Measurements from ENCODE around the gene ALDH4A1. TPM values are rescaled to one million over a fixed set of nuclear protein-coding genes. Genes with fewer than 3 reads are reported as not detected.

ALDH4A1 gene
- total RNA-seq, 1 experiment from 2014 or later, result 3.3 TPM

GRCh38 chr1:18939398-18940302 lies 37.3 kb upstream of the ALDH4A1 start:
- no peak for DNase-seq (ENCODE audit: low spot score)

- no peak for DNase-seq (ENCODE audit: low spot score)
Observed at GRCh38 chr1:18938707-18939070, 36.3 kb upstream of the ALDH4A1 start.

DNA sequence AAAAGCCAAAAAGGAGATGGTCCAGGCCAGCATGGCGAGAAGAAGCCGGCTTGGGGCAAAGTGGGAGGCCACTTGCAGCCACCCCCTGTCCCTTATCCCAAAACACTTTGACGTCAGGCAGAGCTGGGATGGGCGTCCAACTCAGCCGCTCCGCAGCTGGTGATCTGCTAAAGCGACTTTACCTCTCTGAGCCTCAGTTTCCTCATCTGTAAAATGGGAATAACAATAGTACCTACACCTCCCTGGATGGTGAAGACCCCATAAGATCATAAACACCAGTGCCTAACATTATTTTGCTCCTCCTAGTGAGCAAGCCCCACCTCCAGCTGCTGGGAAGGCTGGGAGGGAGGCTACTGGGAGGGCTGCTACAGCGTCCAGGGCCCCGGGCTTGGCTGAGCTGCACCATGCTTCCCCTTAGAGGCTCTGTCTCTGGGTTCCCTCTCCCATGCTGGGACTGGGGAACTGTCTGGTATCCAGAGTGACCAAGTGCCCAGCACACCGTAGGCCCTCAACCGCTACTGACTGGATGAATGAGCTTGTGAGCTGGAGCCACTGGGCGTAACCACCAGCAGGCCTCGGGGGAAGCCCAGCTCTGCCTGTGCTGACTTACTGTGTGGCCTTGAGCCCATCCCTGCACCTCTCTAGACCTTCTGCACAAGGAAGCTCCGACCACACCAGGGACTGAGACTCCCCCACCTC lies 35.8 kb upstream of the ALDH4A1 start:
- DNase-seq (ENCODE audit: low spot score), result no peak

DNA sequence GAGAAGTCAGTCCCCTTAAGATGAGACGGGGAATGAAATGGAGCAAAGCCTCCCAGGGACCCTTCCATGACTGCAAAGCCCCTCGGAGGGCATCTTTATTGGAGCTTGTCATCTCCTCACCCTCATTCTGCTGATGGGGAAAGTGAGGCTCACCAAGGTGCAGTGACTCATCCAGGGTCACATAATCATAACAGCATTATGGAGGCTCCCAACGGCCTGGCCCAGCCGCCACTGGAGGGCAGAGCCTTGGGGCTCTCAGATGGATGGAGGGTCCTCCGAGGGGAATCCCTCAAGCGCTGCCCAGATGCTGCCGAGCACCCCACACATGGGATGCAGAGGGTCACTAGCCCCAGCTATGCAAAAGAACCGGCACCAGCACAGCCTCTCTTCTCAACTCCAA lies 35.2 kb upstream of the ALDH4A1 start:
- DNase-seq (ENCODE audit: low spot score), result no peak

DNA sequence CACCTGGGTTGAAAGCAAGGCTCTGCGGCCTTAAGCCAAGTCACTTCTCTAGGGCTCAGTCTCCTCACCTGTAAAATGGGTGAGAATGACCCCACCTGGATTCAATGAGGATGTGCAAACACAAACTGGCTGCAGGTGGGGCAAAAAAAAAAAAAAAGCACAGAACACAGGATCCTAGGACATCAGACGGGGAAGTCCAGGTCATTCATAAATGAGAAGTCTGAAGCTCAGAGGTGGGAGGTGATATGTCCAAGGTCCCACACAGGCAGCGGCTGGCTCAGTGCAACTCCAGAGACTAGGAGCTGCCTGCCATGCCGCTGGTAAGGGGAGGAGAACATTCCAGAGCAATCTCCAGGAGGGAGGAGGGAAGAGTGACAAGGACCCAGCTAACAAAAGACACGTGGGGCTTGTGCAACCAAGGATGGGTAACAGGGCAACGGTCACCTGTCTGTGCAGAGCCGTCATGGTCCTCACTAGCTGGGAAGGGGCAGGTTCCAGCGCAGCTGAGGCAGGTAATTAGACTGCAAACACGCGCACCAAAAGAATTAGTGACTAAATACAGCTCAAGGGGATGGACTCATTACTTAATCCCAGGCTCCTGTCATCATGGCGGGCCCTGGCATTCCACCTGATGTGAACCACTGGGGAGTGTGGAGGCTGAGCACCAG lies 34.6 kb upstream of the ALDH4A1 start:
- DNase-seq (ENCODE audit: low spot score), result no peak

DNA sequence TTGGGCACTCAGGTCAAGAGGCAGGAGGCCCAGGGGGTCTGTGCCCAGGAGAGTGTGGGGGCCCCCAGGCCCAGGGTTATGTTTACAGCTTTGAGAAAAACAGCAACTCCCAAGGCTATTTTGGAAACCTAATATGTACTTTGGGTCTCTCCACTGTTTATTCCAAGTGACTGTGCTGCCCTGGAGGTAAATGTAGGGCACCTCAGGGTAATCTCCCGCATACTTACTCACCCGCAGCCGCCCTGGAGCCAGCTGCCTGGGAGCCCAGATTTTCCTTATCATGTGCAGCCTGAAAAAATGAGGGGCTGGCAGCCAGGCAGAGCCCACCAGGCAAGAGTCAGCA lies 34.1 kb upstream of the ALDH4A1 start:
- no peak for DNase-seq (ENCODE audit: low spot score)

DNA sequence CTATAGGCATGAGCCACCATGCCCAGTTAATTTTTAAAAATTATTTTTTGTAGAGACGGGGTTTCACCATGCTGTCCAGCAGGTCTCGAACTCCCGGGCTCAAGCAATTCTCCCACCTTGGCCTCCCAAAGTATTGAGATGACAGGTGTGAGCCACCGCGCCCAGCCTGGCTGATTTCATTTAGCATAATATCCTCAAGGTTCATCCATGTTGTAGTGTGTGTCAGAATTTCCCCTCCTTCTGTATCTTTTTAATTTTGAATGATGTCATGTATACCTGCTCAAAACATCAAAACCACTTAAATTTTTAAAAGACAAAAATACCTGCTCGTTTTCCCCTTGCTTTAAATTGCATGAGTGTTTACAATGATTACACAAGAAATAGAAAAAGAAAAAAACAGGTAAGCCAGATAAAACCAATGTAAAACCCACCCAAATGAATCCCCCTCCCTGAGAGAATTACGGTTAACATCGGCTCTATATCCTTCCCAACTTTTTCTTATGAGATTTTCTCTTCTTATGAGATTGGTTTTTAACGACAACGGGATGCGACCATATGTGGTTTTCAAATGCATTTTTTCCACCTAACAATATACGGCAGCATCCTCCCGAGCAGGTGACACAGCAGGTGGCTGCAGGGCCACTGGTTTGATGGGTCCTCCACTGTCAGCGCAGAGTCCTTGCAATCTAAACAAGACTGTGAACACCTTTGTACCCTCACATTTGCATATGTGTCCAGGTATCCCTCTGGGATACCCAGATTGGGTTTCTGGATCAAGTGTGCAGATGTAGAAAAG lies 32.0 kb upstream of the ALDH4A1 start:
- DNase-seq (ENCODE audit: low spot score), result no peak

DNA sequence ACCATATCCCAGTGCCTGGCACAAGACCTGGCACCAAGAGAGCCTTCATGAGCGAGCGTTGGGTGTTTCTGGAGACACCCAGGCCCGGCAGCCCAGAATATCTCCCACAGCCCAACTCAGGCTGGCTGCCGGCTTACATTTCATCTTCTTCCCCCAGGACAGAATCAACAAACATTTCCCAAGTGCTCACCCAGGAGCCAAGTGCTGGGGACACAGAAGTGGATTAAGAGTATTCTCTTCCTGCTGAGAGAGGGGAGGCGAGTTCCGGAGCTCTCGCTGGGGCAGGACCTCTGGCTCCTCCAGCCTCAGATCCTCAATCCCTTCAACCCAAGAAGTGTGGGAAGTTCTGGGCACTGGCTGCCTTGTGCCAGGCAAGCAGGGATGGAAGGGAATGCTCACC lies 30.5 kb upstream of the ALDH4A1 start:
- no peak for DNase-seq (ENCODE audit: low spot score)

- no peak for DNase-seq (ENCODE audit: low spot score)
Observed at GRCh38 chr1:18932387-18932786, 30.0 kb upstream of the ALDH4A1 start.

GRCh38 chr1:18931730-18932129 lies 29.4 kb upstream of the ALDH4A1 start:
- no peak for DNase-seq (ENCODE audit: low spot score)

GRCh38 chr1:18929686-18930085 lies 27.3 kb upstream of the ALDH4A1 start:
- peak; percentile 49 for DNase-seq (ENCODE audit: low spot score)

DNA sequence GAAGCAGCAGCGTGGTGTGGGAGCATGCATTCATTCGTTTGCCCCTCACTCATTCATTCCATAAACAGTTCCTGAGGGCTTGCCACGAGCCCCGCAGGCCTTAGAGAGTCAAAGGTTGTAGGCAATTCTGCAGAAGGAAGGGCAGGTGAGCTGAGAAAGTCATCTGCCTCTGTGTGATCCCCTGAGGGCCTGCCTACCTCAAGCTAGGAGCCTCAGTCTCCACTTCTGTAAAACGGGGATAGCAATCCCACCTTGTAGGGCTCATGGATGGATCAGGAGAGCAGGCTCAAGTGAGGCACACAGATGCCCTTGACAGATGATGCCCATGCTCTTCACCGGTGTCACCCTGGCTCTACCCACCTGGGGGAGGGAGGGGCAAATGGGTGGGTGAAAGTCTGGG lies 26.6 kb upstream of the ALDH4A1 start:
- DNase-seq (ENCODE audit: low spot score), result no peak

GRCh38 chr1:18928406-18928805 lies 26.1 kb upstream of the ALDH4A1 start:
- DNase-seq (ENCODE audit: low spot score), result no peak

DNA sequence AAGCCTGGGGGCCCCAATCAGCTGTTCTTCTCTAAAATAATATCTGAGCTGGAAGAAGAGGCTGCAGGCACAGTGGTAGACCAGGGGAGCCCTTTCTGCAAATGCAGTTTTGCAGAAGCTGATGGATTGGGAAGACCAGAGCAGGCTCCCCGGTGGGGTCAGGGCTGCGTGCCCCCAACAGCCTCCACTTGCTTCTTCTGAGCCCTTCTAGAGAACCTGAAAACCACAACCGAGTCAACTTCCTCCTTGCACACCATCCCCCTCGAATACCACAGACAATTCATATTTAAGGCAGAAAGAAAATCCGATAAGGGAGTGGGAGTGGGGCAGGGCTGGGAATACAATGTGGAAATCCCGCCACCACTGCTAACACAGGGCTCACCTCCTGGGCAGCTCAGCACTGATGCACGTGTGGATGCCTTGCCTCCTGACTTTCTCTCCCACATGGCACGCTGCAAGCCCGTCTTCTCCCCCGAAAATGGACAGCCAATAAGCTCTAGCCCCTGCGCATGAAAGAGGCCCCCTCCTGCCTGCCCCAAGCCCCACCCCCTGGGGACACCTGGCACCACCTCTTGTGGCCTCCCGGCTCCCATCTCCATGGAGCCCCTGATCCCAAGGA lies 25.4 kb upstream of the ALDH4A1 start:
- no peak for DNase-seq (ENCODE audit: low spot score)

- DNase-seq (ENCODE audit: low spot score), result no peak
Observed at GRCh38 chr1:18927082-18927653, 24.8 kb upstream of the ALDH4A1 start.

GRCh38 chr1:18926315-18927081 lies 24.1 kb upstream of the ALDH4A1 start:
- DNase-seq (ENCODE audit: low spot score), result peak; percentile 97

GRCh38 chr1:18925279-18925678 lies 22.9 kb upstream of the ALDH4A1 start:
- DNase-seq (ENCODE audit: low spot score), result no peak

GRCh38 chr1:18924221-18924691 lies 21.9 kb upstream of the ALDH4A1 start:
- DNase-seq (ENCODE audit: low spot score), result peak; percentile 86

GRCh38 chr1:18923756-18924211 lies 21.4 kb upstream of the ALDH4A1 start:
- no peak for DNase-seq (ENCODE audit: low spot score)

Measured in H4 (cell line).